KOPT-K1 (cell line): ENCODE data around the gene POLN.
"Not testable (repeated sequence)": the region's sequence is repeated elsewhere in the genome, so short reads cannot be mapped to it uniquely, and the experiment has no call there.

Experiments used
- H3K27ac ChIP-seq: fragments of 200-600 bp; sonication (generic); 2 replicates; pipeline ENCODE4 v1.5.1; 2016; ENCODE audit warnings: antibody characterized with exemption, mild to moderate bottlenecking, low read depth, low read length; ENCODE audit not compliant: poor library complexity, severe bottlenecking
- H3K36me3 ChIP-seq: fragments of 200-600 bp; sonication (generic); 2 replicates; pipeline ENCODE4 v1.5.1; 2017; ENCODE audit warnings: antibody characterized with exemption, mild to moderate bottlenecking, low read length, moderate library complexity; ENCODE audit not compliant: insufficient read depth
- H3K9me3 ChIP-seq: fragments of 200-600 bp; sonication (generic); 2 replicates; pipeline ENCODE4 v1.5.1; 2017; ENCODE audit warnings: antibody characterized with exemption, low read length, mild to moderate bottlenecking; ENCODE audit not compliant: insufficient read depth, poor library complexity, severe bottlenecking

Gene POLN

GRCh38 chr4:2036327-2036726, 205.6 kb downstream of the POLN start:
- no peak overlapping the region for H3K27ac ChIP-seq
- no peaks in the 10 kb centered on the region for H3K36me3 ChIP-seq
- H3K9me3 ChIP-seq: no peaks in the 10 kb centered on the region

GRCh38 chr4:2031161-2031560, 210.8 kb downstream of the POLN start:
- H3K9me3 ChIP-seq: peaks cover 13% of the 10 kb centered on the region
- not testable (repeated sequence) for H3K27ac ChIP-seq, H3K36me3 ChIP-seq

- not testable (repeated sequence) for H3K36me3 ChIP-seq
- H3K9me3 ChIP-seq: peaks cover 40% of the 10 kb centered on the region
Observed at GRCh38 chr4:2027120-2027519, 214.8 kb downstream of the POLN start.

GRCh38 chr4:2025817-2026216, 216.1 kb downstream of the POLN start:
- H3K36me3 ChIP-seq: no peaks in the 10 kb centered on the region
- H3K9me3 ChIP-seq: peaks cover 40% of the 10 kb centered on the region
- no peak overlapping the region for H3K27ac ChIP-seq

More at GRCh38 chr4:2027120-2027519, 214.8 kb downstream of the POLN start:
- H3K27ac ChIP-seq: not testable (repeated sequence)

- Histone ChIP-seq H3K27ac (no peak overlapping the region), H3K9me3 (peaks cover 40% of the 10 kb centered on the region), H3K36me3 (no peaks in the 10 kb centered on the region)
Observed at GRCh38 chr4:2024683-2025082, 217.2 kb downstream of the POLN start.
